PC-9 (cell line): ENCODE measurements around the gene SLC44A1.

Experiments used
- EZH2 ChIP-seq: fragments of 200-600 bp; sonication (generic); IDR thresholded peaks from 2 replicates; pipeline ENCODE4 v1.8.0; 2017; ENCODE audit warnings: antibody characterized with exemption, low read depth
- TF ChIP-seq, protein P1 (sequence below): fragments of 200-600 bp; sonication (generic); conservative IDR thresholded peaks from 2 replicates; pipeline ENCODE4 v1.6.1; 2017; ENCODE audit warnings: mixed run types, antibody characterized with exemption, mild to moderate bottlenecking, moderate library complexity

DNA sequence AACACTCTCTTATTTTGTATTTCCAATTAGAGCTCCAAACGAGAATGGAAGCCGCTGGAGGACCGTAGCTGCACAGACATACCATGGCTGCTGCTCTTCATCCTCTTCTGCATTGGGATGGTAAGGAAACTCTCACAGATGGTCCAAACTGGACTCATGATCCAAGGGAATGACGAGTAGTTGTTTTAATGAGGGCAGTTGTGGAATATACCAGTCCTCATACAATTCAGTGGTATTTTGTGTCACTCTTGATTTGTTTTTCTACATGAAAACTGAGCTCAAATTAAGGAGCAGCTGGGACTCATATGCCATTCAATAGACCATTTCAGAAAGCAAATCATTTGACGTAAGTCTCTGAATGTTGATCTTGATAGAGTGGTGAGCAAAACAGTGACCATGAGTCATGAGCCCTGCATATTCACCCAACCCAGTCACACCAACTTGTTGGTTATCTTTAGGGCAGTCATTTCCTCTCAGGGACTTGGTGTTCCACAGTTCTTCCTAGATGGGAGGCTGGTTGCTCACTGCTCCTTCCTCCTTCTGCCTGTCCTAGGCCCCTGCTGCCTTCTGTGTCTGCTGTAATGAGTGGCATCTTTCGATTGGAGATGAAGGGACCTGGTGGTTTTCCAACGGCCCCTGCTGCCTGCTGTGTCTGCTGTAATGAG is 54.9 kb downstream of the SLC44A1 start:
- TF ChIP-seq, protein P1, sequence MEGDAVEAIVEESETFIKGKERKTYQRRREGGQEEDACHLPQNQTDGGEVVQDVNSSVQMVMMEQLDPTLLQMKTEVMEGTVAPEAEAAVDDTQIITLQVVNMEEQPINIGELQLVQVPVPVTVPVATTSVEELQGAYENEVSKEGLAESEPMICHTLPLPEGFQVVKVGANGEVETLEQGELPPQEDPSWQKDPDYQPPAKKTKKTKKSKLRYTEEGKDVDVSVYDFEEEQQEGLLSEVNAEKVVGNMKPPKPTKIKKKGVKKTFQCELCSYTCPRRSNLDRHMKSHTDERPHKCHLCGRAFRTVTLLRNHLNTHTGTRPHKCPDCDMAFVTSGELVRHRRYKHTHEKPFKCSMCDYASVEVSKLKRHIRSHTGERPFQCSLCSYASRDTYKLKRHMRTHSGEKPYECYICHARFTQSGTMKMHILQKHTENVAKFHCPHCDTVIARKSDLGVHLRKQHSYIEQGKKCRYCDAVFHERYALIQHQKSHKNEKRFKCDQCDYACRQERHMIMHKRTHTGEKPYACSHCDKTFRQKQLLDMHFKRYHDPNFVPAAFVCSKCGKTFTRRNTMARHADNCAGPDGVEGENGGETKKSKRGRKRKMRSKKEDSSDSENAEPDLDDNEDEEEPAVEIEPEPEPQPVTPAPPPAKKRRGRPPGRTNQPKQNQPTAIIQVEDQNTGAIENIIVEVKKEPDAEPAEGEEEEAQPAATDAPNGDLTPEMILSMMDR: no peak
- no peak for TF ChIP-seq EZH2
